HL-60 (cell line): ENCODE data around the gene CYP27C1.

Experiments
- DNase-seq, 2 experiments: peaks; one replicate each; pipeline ENCODE4 v3.0.0-alpha.2; 2010 to 2020; ENCODE audit warnings: low read depth in 1 of 2, low spot score in 1 of 2
- H3K27ac ChIP-seq: fragments of 250-450 bp; sonication (Bioruptor Pico); replicated peaks from 2 replicates; pipeline ENCODE4 v1.5.1; 2020; ENCODE audit warnings: mild to moderate bottlenecking, moderate library complexity
- H3K27me3 ChIP-seq: fragments of 250-450 bp; sonication (Bioruptor Pico); 2 replicates; pipeline ENCODE4 v1.5.1; 2021; ENCODE audit warnings: mild to moderate bottlenecking, moderate library complexity; ENCODE audit not compliant: insufficient read depth, poor library complexity, severe bottlenecking
- H3K4me3 ChIP-seq: replicated peaks from 2 replicates; pipeline ENCODE4 v1.5.1; 2011; ENCODE audit warnings: mild to moderate bottlenecking, control low read depth, low read length; ENCODE audit not compliant: insufficient read depth
- CTCF ChIP-seq: IDR thresholded peaks from one replicate; pipeline ENCODE4 v1.5.1; 2011; ENCODE audit warnings: low read length, control low read depth, inconsistent platforms; ENCODE audit not compliant: insufficient read depth
- GABPA ChIP-seq: IDR thresholded peaks from 2 replicates; pipeline ENCODE4 v1.6.1; 2012; ENCODE audit warnings: low read depth
- POLR2AphosphoS5 ChIP-seq: IDR thresholded peaks from 2 replicates; pipeline ENCODE4 v1.6.1; 2012; ENCODE audit warnings: low read depth
- REST ChIP-seq: IDR thresholded peaks from 2 replicates; pipeline ENCODE4 v1.6.1; 2012; ENCODE audit warnings: low read depth; ENCODE audit not compliant: insufficient replicate concordance
- SPI1 ChIP-seq: IDR thresholded peaks from 2 replicates; pipeline ENCODE4 v1.6.1; 2012; ENCODE audit warnings: low read depth, mild to moderate bottlenecking, borderline replicate concordance

Gene CYP27C1

GRCh38 chr2:127154396-127154795 lies 65.7 kb downstream of the CYP27C1 start:
- Histone ChIP-seq H3K4me3 (no peak overlapping the region), H3K27me3 (no peaks in the 10 kb centered on the region), H3K27ac (no peak overlapping the region)
- TF ChIP-seq CTCF (no peak), GABPA (no peak), SPI1 (no peak), POLR2AphosphoS5 (no peak), REST (no peak)
- DNase-seq = no peak

- no peak overlapping the region for H3K27ac ChIP-seq
- H3K4me3 ChIP-seq = no peak overlapping the region
- H3K27me3 ChIP-seq = no peaks in the 10 kb centered on the region
- no peak for DNase-seq
- no peak for TF ChIP-seq SPI1
- no peak for TF ChIP-seq GABPA
- no peak for TF ChIP-seq POLR2AphosphoS5
- TF ChIP-seq REST = no peak
- no peak for TF ChIP-seq CTCF
Observed at GRCh38 chr2:127153691-127154158, 66.4 kb downstream of the CYP27C1 start.

GRCh38 chr2:127150996-127151395 lies 69.1 kb downstream of the CYP27C1 start:
- Histone ChIP-seq H3K27me3 (no peaks in the 10 kb centered on the region), H3K27ac (no peak overlapping the region)
- DNase-seq = no peak

More at GRCh38 chr2:127150996-127151395, 69.1 kb downstream of the CYP27C1 start:
- no peak overlapping the region for H3K4me3 ChIP-seq
- no peak for TF ChIP-seq CTCF
- TF ChIP-seq GABPA = no peak
- TF ChIP-seq SPI1 = no peak
- no peak for TF ChIP-seq POLR2AphosphoS5
- no peak for TF ChIP-seq REST
